IMR-90 (cell line): ENCODE results near the gene OPHN1. TPM values are rescaled to one million over a fixed set of nuclear protein-coding genes. Genes with fewer than 3 reads are reported as not detected.

Source experiments
- ATAC-seq: fragments of 200-7000 bp; cut with Tn5 transposase; 2 replicates; pipeline ENCODE4 v1.9.1; 2020; ENCODE audit warnings: low read depth, mild to moderate bottlenecking, moderate library complexity
- BruUV-seq: library from RNA; stranded (reverse); fragments of 400-500 nt; replicated peaks from 2 replicates; lab custom pipeline; 2021; lab: Mats Ljungman, UMichigan
- CTCF ChIA-PET: fragments of 300-600 bp; formaldehyde crosslinking; extraction: SDS; loops from one replicate; lab custom pipeline; 2021; ENCODE audit warnings: antibody characterized with exemption; lab: Yijun Ruan, JAX
- POLR2A ChIA-PET: fragments of 300-600 bp; sonication (Branson Sonifier 250); formaldehyde crosslinking; loops from one replicate; lab custom pipeline; 2022; ENCODE audit warnings: antibody characterized with exemption; ENCODE audit not compliant: unreplicated experiment; lab: Charles Lee
- DNase-seq: peaks from one replicate; pipeline ENCODE4 v3.0.0; 2013
- H2AFZ ChIP-seq: replicated peaks from 2 replicates; pipeline ENCODE3; 2013; ENCODE audit warnings: low read length, mild to moderate bottlenecking; ENCODE audit not compliant: poor library complexity
- H2AK5ac ChIP-seq: 2 replicates; pipeline ENCODE4 v1.6.1; 2013; ENCODE audit warnings: low read depth, low read length, inconsistent platforms
- H2AK9ac ChIP-seq: replicated peaks from 2 replicates; pipeline ENCODE3; 2013; ENCODE audit warnings: mild to moderate bottlenecking, low read depth, low read length, moderate library complexity; ENCODE audit not compliant: poor library complexity
- H2BK120ac ChIP-seq: 2 replicates; pipeline ENCODE4 v1.6.1; 2013; ENCODE audit warnings: low read depth, low read length, inconsistent platforms
- H2BK15ac ChIP-seq: 3 replicates; pipeline ENCODE4 v1.6.1; 2013; ENCODE audit warnings: low read depth, low read length, inconsistent platforms
- H2BK20ac ChIP-seq: 2 replicates; pipeline ENCODE4 v1.6.1; 2013; ENCODE audit warnings: low read depth, mild to moderate bottlenecking, inconsistent platforms, low read length, moderate library complexity
- H2BK5ac ChIP-seq: 2 replicates; pipeline ENCODE4 v1.6.1; 2013; ENCODE audit warnings: mild to moderate bottlenecking, low read depth, low read length, inconsistent platforms; ENCODE audit not compliant: poor library complexity, severe bottlenecking
- H3K14ac ChIP-seq: replicated peaks from 2 replicates; pipeline ENCODE4 v1.6.1; 2013; ENCODE audit warnings: low read depth, low read length, inconsistent platforms
- H3K18ac ChIP-seq: 2 replicates; pipeline ENCODE4 v1.6.1; 2013; ENCODE audit warnings: low read depth, low read length, control low read depth
- H3K23ac ChIP-seq: 2 replicates; pipeline ENCODE4 v1.6.1; 2013; ENCODE audit warnings: low read depth, low read length, inconsistent platforms
- H3K27ac ChIP-seq: 2 replicates; pipeline ENCODE4 v1.5.1; 2013; ENCODE audit warnings: mild to moderate bottlenecking, control low read depth, low read length; ENCODE audit not compliant: insufficient read depth
- H3K27me3 ChIP-seq: 2 replicates; pipeline ENCODE4 v1.6.1; 2013; ENCODE audit warnings: low read length; ENCODE audit not compliant: control insufficient read depth, insufficient read depth
- H3K36me3 ChIP-seq: 2 replicates; pipeline ENCODE4 v1.6.1; 2013; ENCODE audit warnings: low read length, mixed read lengths; ENCODE audit not compliant: control insufficient read depth, insufficient read depth
- H3K4ac ChIP-seq: 2 replicates; pipeline ENCODE4 v1.6.1; 2013; ENCODE audit warnings: low read depth, low read length, inconsistent platforms
- H3K4me1 ChIP-seq: 2 replicates; pipeline ENCODE4 v1.6.1; 2013; ENCODE audit warnings: low read length, mixed read lengths; ENCODE audit not compliant: control insufficient read depth, insufficient read depth
- H3K4me2 ChIP-seq: 2 replicates; pipeline ENCODE4 v1.6.1; 2013; ENCODE audit warnings: low read depth, mild to moderate bottlenecking, control low read depth, low read length, moderate library complexity
- H3K4me3 ChIP-seq: 2 replicates; pipeline ENCODE4 v1.5.1; 2013; ENCODE audit warnings: low read depth, mild to moderate bottlenecking, control low read depth, low read length, moderate library complexity; ENCODE audit not compliant: insufficient read depth
- H3K56ac ChIP-seq: 2 replicates; pipeline ENCODE4 v1.6.1; 2013; ENCODE audit warnings: low read length, inconsistent platforms; ENCODE audit not compliant: insufficient read depth; ENCODE audit errors: extremely low read depth
- H3K79me1 ChIP-seq, 2 experiments: 2 replicates each; pipeline ENCODE4 v1.6.1; 2013; ENCODE audit warnings: low read length in 2 of 2, inconsistent platforms in 1 of 2, low read depth in 1 of 2
- H3K9ac ChIP-seq: 2 replicates; pipeline ENCODE4 v1.6.1; 2013; ENCODE audit warnings: low read depth, low read length, control low read depth
- H3K9me1 ChIP-seq: 2 replicates; pipeline ENCODE4 v1.6.1; 2013; ENCODE audit warnings: low read length, inconsistent platforms; ENCODE audit not compliant: insufficient read depth
- H3K9me3 ChIP-seq: 2 replicates; pipeline ENCODE4 v1.6.1; 2013; ENCODE audit warnings: low read length; ENCODE audit not compliant: control insufficient read depth, insufficient read depth
- H4K20me1 ChIP-seq: 2 replicates; pipeline ENCODE4 v1.6.1; 2013; ENCODE audit warnings: low read length, inconsistent platforms; ENCODE audit not compliant: insufficient read depth
- H4K5ac ChIP-seq: 2 replicates; pipeline ENCODE4 v1.6.1; 2013; ENCODE audit warnings: mild to moderate bottlenecking, low read depth, low read length, control low read depth
- H4K8ac ChIP-seq, 2 experiments: 2 replicates each; pipeline ENCODE4 v1.6.1; 2013; ENCODE audit warnings: low read depth in 2 of 2, low read length in 2 of 2, control low read depth in 1 of 2, inconsistent platforms in 1 of 2
- H4K91ac ChIP-seq: 2 replicates; pipeline ENCODE4 v1.6.1; 2013; ENCODE audit warnings: low read depth, low read length, inconsistent platforms; ENCODE audit not compliant: insufficient read depth
- CHD1 ChIP-seq: IDR thresholded peaks from 2 replicates; pipeline ENCODE4 v1.6.1; 2012; ENCODE audit warnings: low read depth, low read length, improper control_type of control experiment
- CTCF ChIP-seq: conservative IDR thresholded peaks from 2 replicates; pipeline ENCODE4 v1.5.1; 2012; ENCODE audit warnings: mild to moderate bottlenecking, low read depth, low read length, improper control_type of control experiment
- ELK1 ChIP-seq: fragments of 150-350 bp; IDR thresholded peaks from 2 replicates; pipeline ENCODE4 v1.6.1; 2016; ENCODE audit warnings: low read depth, mild to moderate bottlenecking, low read length, moderate library complexity, borderline replicate concordance
- FOS ChIP-seq: fragments of 150-350 bp; IDR thresholded peaks from 2 replicates; pipeline ENCODE4 v1.6.1; 2016; ENCODE audit warnings: low read depth, low read length
- MXI1 ChIP-seq: IDR thresholded peaks from 2 replicates; pipeline ENCODE4 v1.6.1; 2012; ENCODE audit warnings: low read depth, mild to moderate bottlenecking, low read length, moderate library complexity, borderline replicate concordance
- NFE2L2 ChIP-seq: fragments of 150-350 bp; IDR thresholded peaks from 2 replicates; pipeline ENCODE4 v1.6.1; 2016; ENCODE audit warnings: low read depth, mild to moderate bottlenecking, low read length
- RCOR1 ChIP-seq: IDR thresholded peaks from 2 replicates; pipeline ENCODE4 v1.6.1; 2012; ENCODE audit warnings: mild to moderate bottlenecking, low read length, improper control_type of control experiment; ENCODE audit not compliant: insufficient replicate concordance
- USF2 ChIP-seq: fragments of 150-350 bp; IDR thresholded peaks from 2 replicates; pipeline ENCODE4 v1.6.1; 2017; ENCODE audit warnings: mild to moderate bottlenecking, antibody characterized with exemption, low read length, low read depth
- WGBS, 2 experiments: methylation state at CpG; one replicate each; pipeline versions ENCODE4 v1.1.5 to v1.1.7; 2013; ENCODE audit warnings: missing lambda C conversion rate in 2 of 2; ENCODE audit not compliant: insufficient read length in 1 of 2; ENCODE audit errors: extremely low coverage in 2 of 2; 5-methylcytosine and 5-hydroxymethylcytosine counted together
- dilution Hi-C: fragments of 300-500 bp; cut with HindIII; formaldehyde crosslinking; loops from one replicate; pipeline ENCODE4 v1.14.3; 2018; ENCODE audit warnings: low sequenced_read_pairs; ENCODE audit not compliant: unreplicated experiment
- in situ Hi-C: fragments of 300-500 bp; cut with MboI; formaldehyde crosslinking; loops from 3 replicates; pipeline ENCODE4 v1.14.3; 2019; ENCODE audit warnings: low sequenced_read_pairs, inconsistent platforms, mixed read lengths
- intact Hi-C: fragments of 100-400 bp; cut with micrococcal nuclease; formaldehyde crosslinking; loops from 2 replicates; pipeline ENCODE4 v1.10.0; 2022
- polyA plus RNA-seq, 3 experiments: library from polyadenylated mRNA; depleted of rRNA; stranded (reverse); fragments of >200 nt; gene quantifications; 2 replicates each; pipeline ENCODE4 v1.2.3, GENCODE V29; 2012; ENCODE audit warnings: low replicate concordance in 1 of 3
- total RNA-seq: library from RNA; depleted of rRNA; stranded (reverse); fragments of >200 nt; gene quantifications from 2 replicates; pipeline ENCODE4 v1.2.3, GENCODE V29; 2012

Gene OPHN1
- total and polyA plus RNA-seq, 2 of the 4 experiments (the other 2 are of a cell fraction), result 4.0 to 13.1 TPM

GRCh38 chrX:68358679-68359078, 74.6 kb downstream of the OPHN1 start:
- no peak for ATAC-seq
- Histone ChIP-seq H3K27ac (no peak overlapping the region), H3K4me2 (no peak overlapping the region), H3K9me3 (no peaks in the 10 kb centered on the region), H4K8ac (no peak overlapping the region), H2BK120ac (no peak overlapping the region), H3K79me1 (0 out of 4 replicates have a peak, but pooled peaks cover 0 to 4% of the 10 kb centered on the region in 2 experiments), H4K91ac (no peak overlapping the region), H3K14ac (no peak overlapping the region), H3K18ac (no peak overlapping the region), H3K27me3 (no peaks in the 10 kb centered on the region), H3K4ac (no peak overlapping the region), H2AFZ (no peak overlapping the region), H3K9me1 (no peaks in the 10 kb centered on the region), H3K23ac (no peak overlapping the region), H3K4me3 (no peak overlapping the region), H4K20me1 (no peaks in the 10 kb centered on the region; the same call in 1 of the 2 replicates), H2BK15ac (no peak overlapping the region), H3K9ac (no peak overlapping the region), H2AK5ac (no peak overlapping the region), H2BK5ac (no peak overlapping the region), H3K56ac (no peak overlapping the region), H3K36me3 (no peaks in the 10 kb centered on the region), H3K4me1 (no peaks in the 10 kb centered on the region), H2AK9ac (no peak overlapping the region), H4K5ac (no peak overlapping the region), H2BK20ac (no peak overlapping the region)
- CTCF ChIA-PET, result no interaction called here
- intact Hi-C loops, result no loop called here
- DNase-seq, result no peak
- BruUV-seq, result no TSS peak
- POLR2A ChIA-PET, result no interaction called here
- in situ Hi-C loops, result no loop called here
- WGBS, 2 experiments, result no CpG with 5 or more reads among the region's 1 CpG
- TF ChIP-seq RCOR1 (no peak), FOS (no peak), CHD1 (no peak), ELK1 (no peak), CTCF (no peak), MXI1 (no peak), NFE2L2 (no peak), USF2 (no peak)
- dilution Hi-C loops, result no loop called here
